Hematopoietic multipotent progenitor cell treated with erythropoietin and hydrocortisone succinate and interleukin-3 and kit ligand, for 17 days (in vitro differentiated cells): ENCODE results near the gene SGSM2.

Experiments
- DNase-seq: peaks from one replicate; pipeline ENCODE4 v3.0.0-alpha.2; 2015; ENCODE audit warnings: low spot score

The SGSM2 gene

DNA sequence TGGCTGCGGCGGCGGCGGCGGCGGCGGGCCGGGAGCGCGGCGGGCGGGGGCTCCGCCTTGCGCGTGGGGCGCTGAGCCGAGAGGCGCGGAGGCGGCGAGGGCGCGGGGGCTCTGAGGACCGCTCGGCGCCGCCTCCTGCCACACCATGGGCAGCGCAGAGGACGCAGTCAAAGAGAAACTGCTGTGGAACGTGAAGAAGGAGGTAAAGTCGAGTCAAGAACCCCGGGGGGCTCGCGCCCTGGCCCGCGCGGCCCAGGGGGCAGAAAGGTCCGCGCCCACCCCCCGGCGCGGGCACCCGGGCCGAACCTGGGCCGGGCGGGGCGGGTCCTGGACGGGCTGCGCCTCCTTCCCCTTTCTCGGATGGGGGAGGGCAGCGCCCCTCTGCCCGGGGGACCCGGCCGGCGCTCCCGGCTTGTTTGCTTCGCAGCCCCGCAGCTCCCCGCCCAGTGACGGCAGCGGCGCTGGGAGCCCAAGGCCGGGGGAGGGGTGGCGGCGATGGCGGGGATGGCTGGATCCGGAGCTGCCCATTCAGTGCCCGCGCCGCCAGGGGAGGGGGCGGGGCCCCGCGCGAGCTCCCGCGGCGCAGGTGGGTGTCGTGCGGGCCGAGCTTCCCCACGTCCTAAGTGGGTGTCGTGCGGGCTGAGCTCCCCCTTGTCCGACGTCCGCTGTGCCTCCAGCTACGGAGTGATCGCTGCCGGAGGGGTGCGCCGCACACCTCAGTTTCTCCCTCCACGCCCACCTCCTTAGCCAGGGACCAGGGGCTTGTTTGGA lies 428 bp downstream of the SGSM2 start:
- no peak for DNase-seq

GRCh38 chr17:2338315-2338657 lies 985 bp downstream of the SGSM2 start:
- DNase-seq, result no peak

GRCh38 chr17:2343421-2343820 lies 6.1 kb downstream of the SGSM2 start:
- no peak for DNase-seq

DNA sequence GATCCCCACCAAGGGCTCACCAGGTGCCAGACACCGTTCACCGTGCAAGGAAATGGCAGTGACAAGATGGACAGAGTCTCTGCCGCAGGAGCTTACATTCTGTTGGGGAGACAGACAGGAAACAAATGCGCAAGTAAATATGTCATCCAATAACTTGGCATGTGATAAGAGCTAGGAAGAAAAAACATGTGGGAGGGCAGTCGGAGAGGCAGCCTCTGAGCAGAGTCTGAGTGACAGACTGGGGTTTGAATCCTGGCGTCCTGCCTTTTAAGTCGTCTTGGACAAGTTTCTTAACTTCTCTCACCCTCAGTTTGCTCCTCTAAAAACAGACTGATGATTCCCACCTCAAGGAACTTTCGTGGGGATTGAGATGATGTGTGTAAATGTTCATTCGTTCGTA lies 7.2 kb downstream of the SGSM2 start:
- no peak for DNase-seq

DNA sequence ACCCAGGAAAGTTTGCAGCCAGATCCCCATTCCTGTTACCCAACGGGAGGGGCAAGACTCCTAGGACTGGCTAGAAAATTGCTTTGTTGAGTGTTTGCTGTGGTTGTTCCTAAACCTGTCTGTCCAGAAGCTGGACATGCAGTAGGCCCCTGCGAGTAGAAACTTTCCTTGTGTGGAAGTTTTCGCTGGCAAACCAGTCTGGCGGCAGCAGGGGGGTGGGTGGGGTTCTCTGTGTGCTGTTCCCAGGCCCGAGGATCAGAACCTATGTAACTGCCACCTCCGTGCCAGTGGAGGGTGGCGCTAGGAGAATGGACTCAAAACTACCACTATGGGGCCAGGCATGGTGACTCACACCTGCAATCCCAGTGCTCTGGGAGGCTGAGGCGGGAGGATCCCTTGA lies 9.2 kb downstream of the SGSM2 start:
- no peak for DNase-seq

- no peak for DNase-seq
These were observed 10.7 kb downstream of the SGSM2 start for GRCh38 chr17:2347805-2348685.

DNA sequence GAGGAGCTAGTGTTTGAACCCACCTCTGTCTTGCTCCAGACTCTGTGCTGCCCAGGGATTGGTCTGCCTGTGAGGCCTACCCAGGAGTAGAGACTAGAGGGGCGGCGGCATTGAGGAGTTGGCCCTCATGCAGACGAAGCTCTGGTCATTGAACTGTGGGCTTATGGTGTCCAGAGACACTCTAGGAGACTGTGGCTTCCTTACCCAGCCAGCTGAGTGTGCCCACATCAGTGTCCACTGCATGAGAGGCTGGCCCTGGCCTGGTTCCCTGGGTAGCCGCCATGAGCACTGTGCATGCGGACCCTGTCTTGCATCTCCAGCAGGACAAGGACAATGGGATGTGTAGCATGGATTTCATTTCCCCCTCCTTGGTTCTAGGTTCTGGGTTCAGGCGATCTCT lies 14.0 kb downstream of the SGSM2 start:
- no peak for DNase-seq

DNA sequence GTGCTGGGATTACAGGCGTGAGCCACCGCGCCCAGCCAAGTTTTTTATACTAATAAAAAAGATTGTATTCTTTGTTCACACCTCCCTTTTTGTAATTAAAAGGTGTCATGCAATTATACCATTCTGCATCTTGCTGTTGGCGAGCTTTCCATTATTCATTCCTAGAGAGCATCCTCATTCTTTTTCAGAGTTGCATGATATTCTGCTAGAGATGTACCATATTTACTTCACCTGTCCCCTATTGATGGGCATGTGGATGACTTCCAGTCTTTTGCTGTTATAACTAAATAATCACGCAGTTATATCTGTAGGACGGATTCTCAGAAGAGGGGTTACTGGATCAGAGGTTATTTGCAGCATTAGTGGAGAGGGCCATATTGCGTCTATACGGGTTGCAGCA lies 17.0 kb downstream of the SGSM2 start:
- no peak for DNase-seq

GRCh38 chr17:2357237-2357636 lies 19.9 kb downstream of the SGSM2 start:
- DNase-seq, result no peak

- no peak for DNase-seq
These were observed 20.7 kb downstream of the SGSM2 start for GRCh38 chr17:2357931-2358434.

DNA sequence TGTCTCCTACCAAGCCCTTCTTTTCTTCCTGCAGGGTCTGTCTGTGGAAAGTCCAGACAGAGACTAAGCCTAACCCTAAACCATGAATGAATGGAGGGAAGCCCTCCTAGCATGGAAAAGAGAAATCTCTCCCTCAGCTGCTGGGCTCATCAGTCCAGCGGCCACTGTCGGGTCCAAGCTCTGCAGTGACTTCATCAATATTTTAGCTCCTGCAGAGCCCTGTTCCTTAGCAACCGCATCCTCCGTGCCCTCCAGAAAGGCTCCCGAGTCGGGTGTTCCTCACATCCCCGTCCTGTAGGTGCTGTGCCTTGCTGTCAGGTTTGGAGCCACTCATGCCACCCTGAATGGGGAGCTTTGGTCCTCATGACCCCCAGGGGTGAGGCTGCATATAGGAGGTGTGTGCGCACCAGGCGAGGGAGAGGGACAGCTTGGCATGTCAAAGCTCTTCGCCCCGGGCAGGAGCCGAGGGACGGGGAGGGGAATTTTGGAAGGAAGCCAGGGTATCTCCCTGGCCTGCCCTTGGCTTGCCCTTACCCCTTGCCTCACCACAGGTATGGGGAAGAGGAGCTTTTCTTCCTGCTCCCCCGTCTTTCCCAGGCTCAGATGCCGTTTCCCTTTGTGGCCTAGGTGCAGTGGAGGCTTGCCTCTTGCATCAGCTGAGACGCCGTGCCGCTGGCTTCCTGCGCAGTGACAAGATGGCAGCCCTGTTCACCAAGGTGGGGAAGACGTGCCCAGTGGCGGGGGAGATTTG lies 23.9 kb downstream of the SGSM2 start:
- DNase-seq, result no peak

- DNase-seq, result no peak
These were observed 24.7 kb downstream of the SGSM2 start for GRCh38 chr17:2362016-2362415.

DNA sequence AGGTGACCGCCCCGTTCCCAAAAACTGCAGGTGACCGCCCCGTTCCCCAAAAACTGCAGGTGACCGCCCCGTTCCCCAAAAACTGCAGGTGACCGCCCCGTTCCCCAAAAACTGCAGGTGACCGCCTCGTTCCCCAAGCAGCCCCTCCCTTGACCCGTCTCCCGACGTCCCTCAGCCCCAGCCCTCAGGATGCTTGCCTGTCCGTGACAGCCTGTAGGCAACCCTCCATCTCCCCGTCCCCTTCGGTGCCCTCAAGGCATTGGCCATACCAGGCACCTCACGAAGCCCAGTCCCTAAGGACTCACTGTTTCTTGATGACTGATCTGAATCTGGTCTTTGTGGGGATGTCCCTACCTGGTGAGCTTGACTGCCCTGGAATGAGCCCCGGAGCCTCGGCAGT lies 25.1 kb downstream of the SGSM2 start:
- no peak for DNase-seq

GRCh38 chr17:2362881-2363280 lies 25.6 kb downstream of the SGSM2 start:
- no peak for DNase-seq

DNA sequence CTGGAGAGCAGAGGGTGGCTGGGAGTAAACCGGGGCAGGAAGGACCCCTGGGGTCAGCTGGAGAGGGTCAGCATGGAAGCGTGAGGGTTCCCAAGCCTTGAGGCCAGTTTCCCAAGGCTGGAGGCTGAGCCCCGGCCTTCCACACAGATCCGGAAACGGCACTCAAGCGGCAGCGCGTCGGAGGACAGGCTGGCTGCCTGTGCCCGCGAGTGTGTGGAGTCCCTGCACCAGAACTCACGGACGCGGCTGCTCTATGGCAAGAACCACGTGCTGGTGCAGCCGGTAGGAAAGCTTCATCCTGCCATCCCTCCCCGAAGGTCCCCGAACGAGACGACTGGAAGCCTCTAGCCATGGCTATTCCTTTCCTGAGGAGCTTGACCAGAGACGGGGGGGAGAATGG lies 26.0 kb downstream of the SGSM2 start:
- DNase-seq, result no peak

- DNase-seq, result no peak
These were observed 26.8 kb downstream of the SGSM2 start for GRCh38 chr17:2363851-2364762.

DNA sequence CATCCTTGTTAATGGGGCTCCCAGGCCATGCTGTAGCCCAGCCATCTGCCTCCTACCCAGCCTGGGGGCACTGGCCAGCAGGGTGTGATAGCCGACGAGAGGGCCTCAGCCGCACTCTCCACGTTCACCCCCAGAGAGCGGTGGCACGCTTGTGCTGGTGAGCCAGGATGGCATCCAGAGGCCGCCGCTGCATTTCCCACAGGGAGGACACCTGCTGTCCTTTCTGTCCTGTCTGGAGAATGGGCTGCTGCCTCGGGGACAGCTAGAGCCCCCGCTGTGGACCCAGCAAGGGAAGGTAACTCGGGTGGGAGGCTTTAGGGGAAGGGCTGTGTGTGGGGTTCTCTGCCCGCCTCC lies 27.4 kb downstream of the SGSM2 start:
- DNase-seq, result no peak

DNA sequence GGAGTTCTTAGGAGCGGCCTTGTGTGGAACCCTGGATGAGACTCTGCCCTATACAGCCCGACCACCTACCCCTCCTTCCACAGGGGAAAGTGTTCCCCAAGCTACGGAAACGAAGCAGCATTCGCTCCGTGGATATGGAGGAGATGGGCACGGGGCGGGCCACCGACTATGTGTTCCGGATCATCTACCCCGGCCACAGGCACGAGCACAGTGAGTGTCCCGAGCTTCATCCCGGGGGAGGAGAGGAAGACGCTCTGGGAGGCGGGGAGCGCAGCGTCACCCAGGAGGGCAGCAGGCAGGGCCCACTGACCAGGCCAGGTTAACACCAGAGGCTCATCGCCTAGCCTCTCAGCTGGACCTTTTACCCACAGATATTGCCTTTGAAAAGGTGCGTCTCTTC lies 27.8 kb downstream of the SGSM2 start:
- DNase-seq, result no peak

DNA sequence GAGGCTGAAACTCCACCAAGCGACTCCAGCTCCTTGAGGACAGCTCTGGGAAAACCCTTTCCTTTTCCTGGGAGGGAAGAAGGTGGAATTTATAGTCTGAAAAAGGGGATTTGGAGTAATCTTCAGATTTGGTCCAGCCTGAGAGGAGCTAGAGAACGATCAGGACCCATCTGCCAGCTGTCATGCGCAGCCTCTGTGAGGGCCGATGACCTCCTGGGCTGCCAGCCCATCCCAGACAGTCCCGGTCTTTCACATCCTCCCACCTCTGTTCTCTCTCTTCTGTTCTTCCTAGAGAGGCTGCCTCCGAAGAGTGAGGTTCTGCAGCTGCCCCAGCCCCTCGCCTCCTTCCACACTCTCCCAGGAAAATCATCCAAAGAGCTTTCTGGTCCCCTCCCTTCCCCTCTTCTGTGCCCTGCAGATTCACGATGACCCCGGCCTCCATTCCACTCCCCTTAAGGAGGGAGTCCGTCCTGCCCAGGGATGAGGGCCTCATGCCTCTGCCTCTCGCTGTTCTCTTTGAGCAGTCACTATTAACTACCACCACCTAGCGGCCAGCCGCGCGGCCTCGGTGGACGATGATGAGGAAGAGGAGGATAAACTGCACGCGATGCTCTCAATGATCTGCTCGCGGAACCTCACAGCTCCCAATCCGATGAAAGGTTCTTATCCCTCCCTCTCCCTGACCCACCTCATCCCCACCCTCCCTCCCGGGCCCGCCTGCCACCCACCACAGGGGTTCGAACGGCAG lies 29.6 kb downstream of the SGSM2 start:
- DNase-seq, result no peak

DNA sequence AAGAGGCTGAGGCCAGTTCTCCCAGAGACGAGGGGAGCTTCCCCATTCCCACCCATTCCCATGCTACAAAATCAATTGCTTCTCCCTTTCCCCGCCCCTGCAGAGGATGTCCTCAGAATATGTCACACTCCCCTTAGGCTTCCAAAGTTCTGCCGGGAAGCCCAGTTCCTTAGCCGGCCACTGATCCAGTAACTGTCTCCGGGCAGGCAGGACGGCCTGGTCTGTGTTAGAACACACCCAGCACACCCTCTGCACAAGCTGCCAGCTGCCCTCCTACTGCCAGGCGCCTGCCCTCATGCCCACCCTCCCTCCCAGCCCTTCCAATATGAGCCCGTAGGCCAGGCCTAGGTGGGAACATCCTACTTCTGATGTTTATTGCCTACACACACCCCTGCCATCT lies 31.1 kb downstream of the SGSM2 start:
- DNase-seq, result no peak

GRCh38 chr17:2369039-2369438 lies 31.7 kb downstream of the SGSM2 start:
- no peak for DNase-seq
